AG09319 (cell line): ENCODE data around the gene MICAL3.

ENCODE experiments used
- DNase-seq: peaks from one replicate; pipeline ENCODE4 v3.0.0-alpha.2; 2010; ENCODE audit warnings: low read depth; ENCODE audit errors: extremely low read depth
- CTCF ChIP-seq: IDR thresholded peaks from 2 replicates; pipeline ENCODE4 v1.5.1; 2011; ENCODE audit warnings: low read depth, mild to moderate bottlenecking, inconsistent platforms, low read length, moderate library complexity

The MICAL3 gene

GRCh38 chr22:17774926-17775685 lies 249.3 kb downstream of the MICAL3 start:
- TF ChIP-seq CTCF: no peak
- no peak for DNase-seq

- no peak for TF ChIP-seq CTCF
- DNase-seq: no peak
Measured at GRCh38 chr22:17774206-17774925, 250.0 kb downstream of the MICAL3 start, which contains the start of gene BID. Gene BID (minus strand): TSS chr22:17774469. CDS start chr22:17750116, 24,353 bp downstream.

GRCh38 chr22:17773606-17774205 lies 250.7 kb downstream of the MICAL3 start:
- DNase-seq: no peak
- TF ChIP-seq CTCF: no peak

- no peak for TF ChIP-seq CTCF
- no peak for DNase-seq
Measured at GRCh38 chr22:17772958-17773605, 251.3 kb downstream of the MICAL3 start.

- DNase-seq: no peak
- no peak for TF ChIP-seq CTCF
Measured at GRCh38 chr22:17772249-17772957, 252.0 kb downstream of the MICAL3 start.

GRCh38 chr22:17770180-17771077 lies 253.9 kb downstream of the MICAL3 start:
- no peak for TF ChIP-seq CTCF
- no peak for DNase-seq
